Measurements from ENCODE around the gene SPIB. TPM values are rescaled to one million over a fixed set of nuclear protein-coding genes. Genes with fewer than 3 reads are reported as not detected.

The SPIB gene
- total RNA-seq, 1 donor from 2014 or later: 2.9 TPM

DNA sequence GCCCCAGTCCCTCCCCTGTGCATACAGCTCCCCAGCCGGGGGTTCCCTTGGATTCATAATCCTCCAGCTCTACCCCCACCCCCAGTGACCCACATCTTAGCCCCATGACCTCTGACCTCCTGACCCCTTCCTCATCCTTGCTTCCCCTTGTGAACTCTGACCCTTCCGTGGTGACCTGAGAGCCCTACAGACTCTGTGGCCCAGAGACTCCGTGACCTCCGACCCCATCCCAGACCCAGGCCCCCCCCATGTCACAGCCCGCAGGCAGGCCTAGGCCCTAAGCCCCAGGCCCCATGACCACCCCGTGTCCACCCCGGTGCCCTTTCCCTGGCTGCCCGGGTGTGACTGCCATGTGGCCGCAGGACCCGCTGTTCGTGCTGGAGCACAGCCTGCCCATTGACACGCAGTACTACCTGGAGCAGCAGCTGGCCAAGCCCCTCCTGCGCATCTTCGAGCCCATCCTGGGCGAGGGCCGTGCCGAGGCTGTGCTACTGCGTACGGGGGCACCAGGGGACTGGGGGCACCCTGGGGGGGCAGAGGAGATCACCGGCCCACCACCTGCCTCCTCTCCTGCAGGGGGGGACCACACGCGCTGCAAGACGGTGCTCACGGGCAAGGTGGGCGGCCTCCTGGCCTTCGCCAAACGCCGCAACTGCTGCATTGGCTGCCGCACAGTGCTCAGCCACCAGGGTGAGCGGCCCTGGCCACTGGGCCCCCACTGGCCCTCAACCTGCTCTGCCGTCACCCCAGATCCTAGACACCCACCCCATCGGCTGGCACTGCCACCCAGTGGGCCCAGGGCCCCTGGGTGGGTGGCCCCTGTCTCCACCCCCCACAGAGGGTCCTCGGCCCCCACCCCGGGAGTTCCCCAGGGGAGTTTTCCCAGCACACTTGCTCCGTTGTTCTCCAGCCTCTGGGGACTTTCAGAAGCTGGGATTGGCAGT, 2.4 kb upstream of the SPIB start:
- intact Hi-C loops (cut with DNase I): no loop called here
- DNase-seq (ENCODE audit: low spot score): no peak
- ATAC-seq: no peak

DNA sequence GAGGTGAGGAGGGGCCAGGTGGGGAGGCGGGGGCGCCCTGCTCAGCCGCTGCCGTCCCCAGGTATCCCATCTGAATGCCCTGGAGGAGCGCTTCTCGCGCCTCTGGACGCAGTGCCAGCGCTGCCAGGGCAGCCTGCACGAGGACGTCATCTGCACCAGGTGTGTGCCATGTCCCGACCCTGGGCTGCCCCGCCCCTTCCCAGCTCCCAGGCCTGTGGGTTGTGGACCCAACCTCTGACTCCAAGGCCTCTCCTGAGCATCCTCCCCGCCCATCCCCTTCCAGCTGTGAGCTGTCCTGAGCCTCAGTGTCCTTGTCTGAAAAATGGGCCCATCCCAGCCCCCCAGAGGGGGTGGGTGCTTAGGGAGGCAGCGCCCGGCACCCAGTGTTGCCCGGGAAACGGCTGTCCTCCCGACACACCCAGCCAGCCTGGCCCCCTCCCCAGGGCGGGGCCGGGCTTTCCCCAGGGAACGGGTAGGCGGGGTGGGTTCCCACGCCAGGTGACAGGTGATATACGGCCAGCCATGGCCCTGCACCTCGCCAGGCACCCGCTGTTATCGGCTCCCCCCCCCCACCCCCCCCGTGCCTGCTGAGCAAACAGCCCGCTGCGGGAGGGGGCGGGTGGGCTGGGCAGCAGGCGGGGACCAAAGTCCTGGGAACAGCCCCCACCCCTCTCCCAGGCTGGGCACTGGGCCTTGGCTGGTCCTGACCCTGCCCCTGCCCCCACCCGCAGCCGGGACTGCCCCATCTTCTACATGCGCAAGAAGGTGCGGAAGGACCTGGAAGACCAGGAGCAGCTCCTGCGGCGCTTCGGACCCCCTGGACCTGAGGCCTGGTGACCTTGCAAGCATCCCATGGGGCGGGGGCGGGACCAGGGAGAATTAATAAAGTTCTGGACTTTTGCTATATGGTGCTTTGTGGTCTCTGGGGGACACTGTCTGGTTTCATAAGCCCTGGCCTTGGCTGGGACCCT, 1.3 kb upstream of the SPIB start:
- intact Hi-C loops (cut with DNase I): no loop called here
- no peak for ATAC-seq
- DNase-seq (ENCODE audit: low spot score): no peak

DNA sequence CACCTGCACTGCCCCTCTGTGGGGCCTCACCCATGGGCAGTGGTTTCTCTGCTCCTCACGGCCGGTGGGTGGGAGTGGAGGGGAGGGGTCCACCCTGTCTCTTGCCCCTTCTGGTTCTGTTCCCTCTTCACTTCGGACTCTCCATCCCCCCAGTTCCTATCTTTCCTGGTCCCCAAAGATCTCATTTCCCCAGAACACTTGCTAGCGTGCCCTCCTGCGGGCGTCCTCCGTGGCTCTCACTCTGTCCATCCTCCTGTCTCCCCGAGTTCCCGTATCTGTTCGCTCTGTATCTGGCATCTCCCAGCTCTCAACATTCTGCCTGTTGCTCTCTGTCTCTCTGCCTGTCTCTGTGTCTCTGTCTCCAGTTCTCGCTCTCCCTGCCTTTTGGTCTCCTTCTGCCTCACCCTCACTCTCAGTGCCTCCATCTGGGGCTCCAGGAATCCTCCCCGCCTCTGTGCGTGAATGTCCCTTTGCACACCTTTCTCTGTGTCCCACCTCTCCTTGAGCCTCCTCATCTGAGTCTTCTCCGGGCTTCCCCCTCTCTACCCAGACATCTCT, 363 bp downstream of the SPIB start:
- no peak for DNase-seq (ENCODE audit: low spot score)
- intact Hi-C loops (cut with DNase I): no loop called here
- no peak for ATAC-seq

DNA sequence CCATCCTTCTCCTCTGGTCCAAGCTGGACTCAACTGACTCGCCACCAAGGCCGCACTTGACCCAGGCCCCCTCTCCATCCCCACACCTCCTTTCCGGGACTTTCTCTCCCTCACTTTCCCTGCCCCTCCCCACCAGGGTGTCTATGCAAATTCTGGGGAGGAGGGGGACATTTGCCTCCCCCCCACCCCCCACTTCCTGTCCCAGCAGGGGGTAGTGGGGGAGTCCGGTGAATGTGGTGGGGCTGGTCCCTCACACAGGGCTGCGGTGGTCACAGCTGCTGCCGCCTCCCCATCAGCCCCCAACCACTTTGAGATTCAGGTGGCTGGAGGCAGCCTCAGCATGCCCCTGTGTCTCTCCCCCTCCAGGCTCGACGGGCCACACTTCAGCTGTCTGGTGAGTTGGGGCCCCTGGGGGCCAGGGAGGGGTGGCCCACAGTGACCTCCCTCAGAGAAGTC, 870 bp downstream of the SPIB start:
- intact Hi-C loops (cut with DNase I): no loop called here
- DNase-seq (ENCODE audit: low spot score): no peak
- ATAC-seq: no peak

DNA sequence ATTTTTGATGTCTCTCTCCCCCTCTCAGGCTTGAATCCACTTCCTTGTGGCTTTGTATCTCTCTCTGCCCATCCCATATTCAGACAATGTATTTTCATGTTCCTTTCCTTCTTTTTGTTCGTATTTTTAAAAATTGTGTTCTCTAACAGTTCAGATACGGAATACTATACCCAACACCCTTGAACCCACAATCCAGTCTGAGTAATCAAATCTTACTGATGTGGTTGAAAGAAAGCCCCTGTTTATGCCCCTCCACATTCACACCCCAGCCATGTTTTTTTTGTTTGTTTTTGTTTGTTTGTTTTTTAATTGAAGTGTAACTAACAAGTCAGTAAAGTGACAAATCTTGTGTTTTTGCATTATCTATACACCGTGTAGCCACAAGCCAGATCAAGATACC, 1.4 kb downstream of the SPIB start:
- intact Hi-C loops (cut with DNase I): no loop called here
- no peak for ATAC-seq
- no peak for DNase-seq (ENCODE audit: low spot score)

DNA sequence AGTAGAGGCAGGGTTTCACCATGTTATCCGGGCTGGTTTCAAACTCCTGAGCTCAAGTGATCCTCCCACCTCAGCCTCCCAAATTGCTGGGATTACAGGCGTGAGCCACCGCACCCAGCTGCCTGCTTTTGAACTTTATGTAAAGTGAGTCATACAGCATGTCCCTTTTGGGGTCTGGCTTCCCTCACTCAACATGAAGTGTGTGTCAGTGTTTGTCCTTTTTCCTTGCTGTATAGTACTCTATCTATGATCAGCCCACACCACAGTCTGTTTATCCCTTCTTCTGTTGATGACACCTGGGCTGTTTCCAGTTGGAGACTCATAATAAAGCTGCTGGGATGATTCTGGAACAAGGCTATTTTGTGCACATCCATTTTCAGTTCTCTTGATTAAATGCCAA, 2.1 kb downstream of the SPIB start:
- intact Hi-C loops (cut with DNase I): no loop called here
- no peak for ATAC-seq
- no peak for DNase-seq (ENCODE audit: low spot score)

DNA sequence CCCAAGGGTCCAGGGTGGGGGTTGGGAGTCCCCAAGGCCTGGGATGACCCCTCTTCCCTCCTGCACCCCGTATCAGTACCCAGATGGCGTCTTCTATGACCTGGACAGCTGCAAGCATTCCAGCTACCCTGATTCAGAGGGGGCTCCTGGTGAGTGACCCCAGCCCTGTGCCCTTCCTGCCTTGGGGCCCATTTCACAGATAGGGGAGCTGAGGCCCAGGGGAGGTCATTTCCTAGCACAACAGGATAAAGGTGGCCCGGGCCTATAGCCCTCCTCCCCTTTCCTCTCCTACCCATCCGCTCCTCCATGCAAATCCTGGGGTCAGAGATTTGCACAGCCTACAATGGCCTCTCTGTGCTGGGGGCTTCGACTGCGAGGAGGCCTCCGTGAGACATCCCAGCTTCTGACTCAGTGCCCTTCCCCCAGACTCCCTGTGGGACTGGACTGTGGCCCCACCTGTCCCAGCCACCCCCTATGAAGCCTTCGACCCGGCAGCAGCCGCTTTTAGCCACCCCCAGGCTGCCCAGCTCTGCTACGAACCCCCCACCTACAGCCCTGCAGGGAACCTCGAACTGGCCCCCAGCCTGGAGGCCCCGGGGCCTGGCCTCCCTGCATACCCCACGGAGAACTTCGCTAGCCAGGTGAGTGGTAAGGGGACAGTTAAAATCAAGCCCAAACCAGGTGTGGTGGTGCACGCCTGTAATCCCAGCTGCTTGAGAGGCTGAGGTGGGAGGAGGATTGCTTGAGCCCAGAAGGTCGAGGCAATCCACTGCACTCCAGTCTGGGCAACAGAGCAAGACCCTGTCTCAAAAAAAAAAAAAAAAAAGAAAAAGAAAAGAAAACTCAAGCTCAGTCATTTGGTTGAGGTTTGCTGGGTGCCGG, 3.9 kb downstream of the SPIB start:
- intact Hi-C loops (cut with DNase I): no loop called here
- DNase-seq (ENCODE audit: low spot score): no peak
- no peak for ATAC-seq

DNA sequence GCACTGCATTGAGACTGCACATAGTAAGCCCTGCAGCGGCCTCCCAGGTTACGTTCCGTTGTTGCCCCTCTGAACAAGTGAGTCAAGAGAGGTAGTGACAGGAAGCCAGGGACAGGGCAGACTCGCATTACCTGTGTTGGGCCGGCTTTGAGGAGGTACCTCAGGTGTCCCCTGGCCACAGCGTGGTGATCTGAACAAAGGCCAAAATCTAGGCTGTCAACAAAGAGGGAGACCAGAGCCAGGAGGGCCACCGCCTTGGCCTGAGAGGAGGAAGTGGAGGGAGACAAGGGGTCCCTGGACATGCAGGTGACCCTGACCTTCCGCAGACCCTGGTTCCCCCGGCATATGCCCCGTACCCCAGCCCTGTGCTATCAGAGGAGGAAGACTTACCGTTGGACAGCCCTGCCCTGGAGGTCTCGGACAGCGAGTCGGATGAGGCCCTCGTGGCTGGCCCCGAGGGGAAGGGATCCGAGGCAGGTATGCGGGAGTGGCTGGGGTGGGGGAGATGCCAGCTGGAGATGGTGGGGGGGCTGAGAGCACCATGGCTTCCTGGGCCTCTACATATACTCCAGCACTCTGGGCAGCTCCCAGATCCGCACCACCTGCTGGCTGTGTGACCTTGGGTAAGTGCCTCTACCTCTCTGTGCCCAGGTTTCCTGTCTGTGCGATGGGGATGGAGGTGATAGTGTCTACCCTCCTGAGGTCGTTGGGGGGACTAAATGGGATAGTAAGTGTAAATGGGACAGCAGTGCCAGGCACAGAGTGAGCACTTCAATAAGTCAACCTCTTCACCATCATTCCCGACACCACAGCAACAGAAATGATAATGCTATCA, 4.8 kb downstream of the SPIB start:
- intact Hi-C loops (cut with DNase I): no loop called here
- ATAC-seq: no peak
- no peak for DNase-seq (ENCODE audit: low spot score)

DNA sequence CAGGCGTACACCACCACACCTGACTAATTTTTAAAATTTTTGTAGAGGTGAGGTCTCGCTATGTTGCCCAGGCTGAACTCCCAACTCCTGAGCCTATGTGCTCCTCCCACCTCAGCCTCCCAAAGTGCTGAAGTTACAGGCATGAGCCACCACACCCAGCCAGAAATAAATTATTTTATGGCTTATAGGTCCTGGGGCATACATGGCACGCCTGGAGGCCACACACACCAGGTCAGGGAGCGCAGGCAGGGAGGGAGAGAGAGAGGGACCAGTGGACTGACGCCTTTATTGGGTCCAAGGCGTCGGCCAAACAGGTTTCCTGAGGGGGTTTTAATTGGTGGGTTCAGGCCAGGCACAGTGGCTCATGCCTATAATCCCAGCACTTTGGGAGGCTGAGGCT, 6.8 kb downstream of the SPIB start:
- DNase-seq (ENCODE audit: low spot score) (no peak), ATAC-seq (no peak)
- intact Hi-C loops (cut with DNase I): no loop called here

GRCh38 chr19:50427318-50427925, 8.7 kb downstream of the SPIB start:
- ATAC-seq (no peak), DNase-seq (ENCODE audit: low spot score) (no peak)
- intact Hi-C loops (cut with DNase I): no loop called here

- peak; percentile 92 for ATAC-seq
- peak; percentile 91 for DNase-seq (ENCODE audit: low spot score)
- intact Hi-C loops (cut with DNase I): no loop called here
Observed at GRCh38 chr19:50427997-50428425, 9.3 kb downstream of the SPIB start.

- intact Hi-C loops (cut with DNase I): no loop called here
- no peak for DNase-seq (ENCODE audit: low spot score)
- ATAC-seq: no peak
Observed at GRCh38 chr19:50428772-50429463, 10.2 kb downstream of the SPIB start.

- intact Hi-C loops (cut with DNase I): no loop called here
- ATAC-seq (no peak), DNase-seq (ENCODE audit: low spot score) (no peak)
Observed at GRCh38 chr19:50430888-50431342, 12.2 kb downstream of the SPIB start.

GRCh38 chr19:50431343-50432220, 12.8 kb downstream of the SPIB start:
- DNase-seq (ENCODE audit: low spot score): peak; percentile 91
- intact Hi-C loops (cut with DNase I): no loop called here
- ATAC-seq: peak; percentile 91

- DNase-seq (ENCODE audit: low spot score) (no peak), ATAC-seq (no peak)
- intact Hi-C loops (cut with DNase I): no loop called here
Observed at GRCh38 chr19:50432221-50433028, 13.7 kb downstream of the SPIB start, which contains the start of gene MYBPC2. Gene MYBPC2 (plus strand): TSS chr19:50432892. CDS start chr19:50432954, 62 bp downstream.
